Fibroblast of villous mesenchyme (primary cell): ENCODE measurements around the gene KBTBD8. TPM values are rescaled to one million over a fixed set of nuclear protein-coding genes. Genes with fewer than 3 reads are reported as not detected.

Source experiments
- DNase-seq: peaks from one replicate; pipeline ENCODE4 v3.0.0-alpha.2; 2010; ENCODE audit warnings: low read depth
- H3K4me3 ChIP-seq: 2 replicates; pipeline ENCODE4 v1.5.1; 2011; ENCODE audit warnings: low read depth, mild to moderate bottlenecking, low read length
- CTCF ChIP-seq: IDR thresholded peaks from 2 replicates; pipeline ENCODE4 v1.5.1; 2012; ENCODE audit warnings: low read depth, mild to moderate bottlenecking, low read length; ENCODE audit not compliant: insufficient read depth
- total RNA-seq: library from RNA; depleted of rRNA; stranded (reverse); fragments of >200 nt; gene quantifications from 2 replicates; pipeline ENCODE4 v1.2.3, GENCODE V29; 2012

KBTBD8 gene
- total RNA-seq, 1 donor, result 4.3 TPM

GRCh38 chr3:66985336-66985920 is 12.7 kb upstream of the KBTBD8 start:
- no peak for TF ChIP-seq CTCF
- no peak overlapping the region for H3K4me3 ChIP-seq
- peak; percentile 60 for DNase-seq

- DNase-seq, result no peak
- no peak for TF ChIP-seq CTCF
- no peak overlapping the region for H3K4me3 ChIP-seq
Measured at GRCh38 chr3:66986406-66986805, 11.7 kb upstream of the KBTBD8 start.

- DNase-seq, result no peak
- no peak for TF ChIP-seq CTCF
- no peak overlapping the region for H3K4me3 ChIP-seq
Measured at GRCh38 chr3:66989241-66989640, 8.9 kb upstream of the KBTBD8 start.

DNA sequence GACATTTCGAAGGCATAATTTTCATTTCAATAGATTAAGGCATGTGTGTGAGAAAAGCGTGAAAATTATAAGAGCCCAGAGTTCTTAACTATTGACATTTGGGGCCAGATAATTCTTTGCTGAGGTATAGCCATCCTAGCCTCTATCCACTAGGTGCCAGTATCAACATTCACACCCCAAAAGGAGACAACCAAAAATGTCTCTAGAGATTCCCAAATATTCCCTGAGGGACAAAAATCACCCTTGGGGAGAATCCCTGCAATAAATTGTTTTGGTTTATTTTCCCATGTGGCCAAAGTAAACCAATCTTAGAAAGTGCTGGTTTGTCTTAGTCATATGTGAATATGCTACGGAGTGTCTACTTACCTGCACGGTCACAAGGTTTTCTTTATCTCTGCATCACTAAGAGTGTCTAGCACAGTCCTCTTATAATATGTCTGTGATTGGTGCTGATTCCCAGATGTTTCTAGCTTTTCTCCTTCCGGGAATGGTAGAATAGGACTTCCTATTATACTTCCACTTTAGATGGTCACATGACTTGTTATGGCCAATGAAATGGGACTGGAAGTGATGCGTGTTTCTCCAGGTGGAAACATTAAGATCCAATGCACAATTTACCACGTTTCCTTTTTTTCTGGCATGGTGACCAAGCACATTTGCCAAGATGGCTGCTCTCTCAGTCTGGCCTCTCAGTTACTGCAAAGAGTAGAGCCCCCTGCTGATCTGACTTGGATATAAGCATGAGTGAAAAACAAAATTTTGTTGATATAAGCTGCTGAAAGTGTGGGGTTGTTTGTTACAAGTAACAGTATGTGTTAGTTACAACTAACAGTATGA is 8.0 kb upstream of the KBTBD8 start:
- TF ChIP-seq CTCF, result peak; percentile 63
- H3K4me3 ChIP-seq, result no peak overlapping the region
- DNase-seq, result no peak

- peak; percentile 94 for DNase-seq
Measured at GRCh38 chr3:66991459-66991858, 6.6 kb upstream of the KBTBD8 start.

DNA sequence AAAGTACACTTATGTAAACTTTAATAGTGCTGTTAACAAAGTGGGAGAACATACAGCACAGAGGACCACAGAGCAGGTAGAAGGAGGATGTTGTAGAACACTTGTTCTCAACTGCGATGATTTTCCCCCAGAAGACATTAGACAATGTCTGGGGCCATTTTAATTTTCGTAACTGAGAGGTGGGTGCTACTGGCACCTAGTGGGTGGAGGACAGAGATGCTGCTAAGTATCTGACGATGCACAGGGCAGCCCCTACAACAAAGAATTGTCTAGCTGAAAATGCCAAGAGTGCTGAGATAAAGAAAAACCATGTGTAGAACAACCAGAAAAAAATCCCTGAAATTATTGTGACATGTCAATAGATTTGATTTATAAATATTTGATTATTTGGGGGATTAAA is 5.0 kb upstream of the KBTBD8 start:
- H3K4me3 ChIP-seq, result no peak overlapping the region
- no peak for TF ChIP-seq CTCF
- DNase-seq, result no peak

More at GRCh38 chr3:66991459-66991858, 6.6 kb upstream of the KBTBD8 start:
- no peak overlapping the region for H3K4me3 ChIP-seq
- no peak for TF ChIP-seq CTCF
